Upper lobe of left lung (tissue), 6 donors: ENCODE data around the gene IKZF3. TPM values are rescaled to one million over a fixed set of nuclear protein-coding genes. Genes with fewer than 3 reads are reported as not detected.

ENCODE experiments used
- ATAC-seq, 2 donors: fragments of 200-7000 bp; cut with Tn5 transposase; one replicate each; pipeline ENCODE4 v1.9.1; 2022; ENCODE audit warnings: mild to moderate bottlenecking in 2 of 2, moderate library complexity in 2 of 2; ENCODE audit not compliant: low FRiP score in 2 of 2
- DNase-seq, 2 donors: peaks; one replicate each; pipeline ENCODE4 v3.0.0-alpha.2; 2019 to 2020
- H3K27ac ChIP-seq, 4 donors: fragments of 200-600 bp; sonication (generic); one replicate each; pipeline ENCODE4 v1.5.1; 2016 to 2019
- H3K27me3 ChIP-seq, 4 donors: fragments of 200-600 bp; sonication (generic); one replicate each; pipeline ENCODE4 v1.5.1; 2017 to 2019
- H3K36me3 ChIP-seq, 4 donors: fragments of 200-600 bp; sonication (generic); one replicate each; pipeline ENCODE4 v1.5.1; 2016 to 2019
- H3K4me1 ChIP-seq, 4 donors: fragments of 200-600 bp; sonication (generic); one replicate each; pipeline ENCODE4 v1.5.1; 2018 to 2019
- H3K4me3 ChIP-seq, 4 donors: fragments of 200-600 bp; sonication (generic); one replicate each; pipeline ENCODE4 v1.5.1; 2017 to 2019; ENCODE audit warnings: mild to moderate bottlenecking in 2 of 4, moderate library complexity in 1 of 4
- H3K9me3 ChIP-seq, 4 donors: fragments of 200-600 bp; sonication (generic); one replicate each; pipeline ENCODE4 v1.5.1; 2018 to 2019
- CTCF ChIP-seq, 6 experiments: fragments of 450-650 bp in 4 of 6; fragments of 200-600 bp in 2 of 6; sonication (generic) in 2 of 6; IDR thresholded peaks; one replicate each; pipeline ENCODE4 v1.5.1; 2016 to 2019; ENCODE audit warnings: antibody characterized with exemption in 6 of 6
- EP300 ChIP-seq, 4 donors: sonication (generic); formaldehyde crosslinking; IDR thresholded peaks; one replicate each; pipeline ENCODE4 v1.5.1; 2017; ENCODE audit warnings: antibody characterized with exemption in 4 of 4, control low read depth in 2 of 4
- POLR2A ChIP-seq, 4 donors: fragments of 450-650 bp; IDR thresholded peaks; one replicate each; pipeline ENCODE4 v1.5.1; 2016 to 2017; ENCODE audit warnings: antibody characterized with exemption in 4 of 4, mild to moderate bottlenecking in 2 of 4
- POLR2AphosphoS5 ChIP-seq, 2 donors: sonication (generic); formaldehyde crosslinking; IDR thresholded peaks; one replicate each; pipeline ENCODE4 v1.5.1; 2017; ENCODE audit warnings: antibody characterized with exemption in 2 of 2
- WGBS, 2 donors: methylation state at CpG; one replicate each; pipeline ENCODE4 v1.1.5; 2017 to 2018; 5-methylcytosine and 5-hydroxymethylcytosine counted together
- total RNA-seq, 6 donors: library from RNA; depleted of rRNA in 4 of 6; stranded (reverse); fragments of >200 nt in 4 of 6; gene quantifications; one replicate each; pipeline versions ENCODE4 v1.1.0 to v1.2.1, GENCODE V29; 2016 to 2021
- donor health status: DM: no; HTN: no; CAD: no; lungs with moderate emphysema.
- donor health status: DM: no; HTN: yes; CAD: no; lungs with severe emphysema.

The IKZF3 gene
- total RNA-seq, 6 donors from 2014 or later = 2.2 to 14.9 (median 4.9) TPM

GRCh38 chr17:39793301-39793872 is 70.7 kb downstream of the IKZF3 start:
- 42 to 43% methylated on average over 3 of the region's 3 CpGs for WGBS, 2 donors
- Histone ChIP-seq H3K36me3 (no peaks in the 10 kb centered on the region), H3K9me3 (no peaks in the 10 kb centered on the region), H3K4me1 (no peaks in the 10 kb centered on the region), H3K27me3 (no peaks in the 10 kb centered on the region), H3K27ac (no peak overlapping the region), H3K4me3 (no peak overlapping the region)
- DNase-seq (no peak), ATAC-seq (no peak)
- no peak for TF ChIP-seq POLR2A (IDR thresholded peaks at IDR 0.05)

- no peak for ATAC-seq
- WGBS, 2 donors = 81 to 83% methylated on average over 10 of the region's 10 CpGs
- no peak for TF ChIP-seq POLR2A (IDR thresholded peaks at IDR 0.05)
- no peak for TF ChIP-seq CTCF (IDR thresholded peaks at IDR 0.05)
- TF ChIP-seq POLR2AphosphoS5 (IDR thresholded peaks at IDR 0.05) = no peak
- no peak for TF ChIP-seq EP300 (IDR thresholded peaks at IDR 0.05)
These were observed 71.4 kb downstream of the IKZF3 start for GRCh38 chr17:39792526-39793221.

GRCh38 chr17:39791111-39791992 is 72.8 kb downstream of the IKZF3 start:
- H3K4me1 ChIP-seq = no peaks in the 10 kb centered on the region
- DNase-seq (no peak), ATAC-seq (no peak)
- no peaks in the 10 kb centered on the region for H3K36me3 ChIP-seq
- no peaks in the 10 kb centered on the region for H3K27me3 ChIP-seq
- no peaks in the 10 kb centered on the region for H3K9me3 ChIP-seq
- no peak overlapping the region for H3K4me3 ChIP-seq
- TF ChIP-seq POLR2A (IDR thresholded peaks at IDR 0.05) (no peak), POLR2AphosphoS5 (IDR thresholded peaks at IDR 0.05) (no peak), EP300 (IDR thresholded peaks at IDR 0.05) (no peak), CTCF (IDR thresholded peaks at IDR 0.05) (no peak)
- H3K27ac ChIP-seq = no peak overlapping the region
- 61 to 71% methylated on average over 6 of the region's 6 CpGs for WGBS, 2 donors

More at GRCh38 chr17:39792526-39793221, 71.4 kb downstream of the IKZF3 start:
- no peak overlapping the region for H3K4me3 ChIP-seq
- H3K36me3 ChIP-seq = no peaks in the 10 kb centered on the region
- no peaks in the 10 kb centered on the region for H3K4me1 ChIP-seq
- no peaks in the 10 kb centered on the region for H3K27me3 ChIP-seq
- no peak for DNase-seq
- H3K27ac ChIP-seq = no peak overlapping the region
- no peaks in the 10 kb centered on the region for H3K9me3 ChIP-seq

- H3K9me3 ChIP-seq = no peaks in the 10 kb centered on the region
- H3K27me3 ChIP-seq = no peaks in the 10 kb centered on the region
- no peak for ATAC-seq
- no peak for DNase-seq
- H3K27ac ChIP-seq = no peak overlapping the region
- 80 to 83% methylated on average over 8 of the region's 8 CpGs for WGBS, 2 donors
- H3K36me3 ChIP-seq = no peaks in the 10 kb centered on the region
- H3K4me3 ChIP-seq = no peak overlapping the region
- H3K4me1 ChIP-seq = peaks cover 0 to 6% (median 3%) of the 10 kb centered on the region in 4 donors
- no peak for TF ChIP-seq EP300 (IDR thresholded peaks at IDR 0.05)
- no peak for TF ChIP-seq POLR2A (IDR thresholded peaks at IDR 0.05)
- no peak for TF ChIP-seq CTCF (IDR thresholded peaks at IDR 0.05)
These were observed 76.2 kb downstream of the IKZF3 start for GRCh38 chr17:39787743-39788484.

- ATAC-seq (no peak), DNase-seq (no peak)
- Histone ChIP-seq H3K4me3 (no peak overlapping the region), H3K27ac (no peak overlapping the region), H3K36me3 (no peaks in the 10 kb centered on the region), H3K27me3 (no peaks in the 10 kb centered on the region), H3K4me1 (peaks cover 3 to 14% (median 11%) of the 10 kb centered on the region in 4 donors), H3K9me3 (no peaks in the 10 kb centered on the region)
- TF ChIP-seq CTCF (IDR thresholded peaks at IDR 0.05) (no peak), EP300 (IDR thresholded peaks at IDR 0.05) (no peak), POLR2AphosphoS5 (IDR thresholded peaks at IDR 0.05) (no peak)
These were observed 77.1 kb downstream of the IKZF3 start for GRCh38 chr17:39787041-39787440.
